Sciatic nerve (tissue), 2 donors: ENCODE results near the gene NADK2. TPM values are rescaled to one million over a fixed set of nuclear protein-coding genes. Genes with fewer than 3 reads are reported as not detected.

Experiments used
- ATAC-seq: fragments of 200-7000 bp; cut with Tn5 transposase; one replicate; pipeline ENCODE4 v1.9.1; 2020; ENCODE audit warnings: mild to moderate bottlenecking, moderate library complexity
- DNase-seq: peaks from one replicate; pipeline ENCODE4 v3.0.0-alpha.2; 2020; ENCODE audit warnings: low spot score
- intact Hi-C: fragments of 100-400 bp; cut with DNase I; formaldehyde crosslinking; loops from one replicate; pipeline ENCODE4 v1.14.2; 2022
- total RNA-seq: library from RNA; stranded (reverse); fragmentation: NEBNext Ultra II Directional; extraction: Animal tissue kit (Norgen Biotek cat#: 25700); gene quantifications from one replicate; pipeline ENCODE4 v1.2.1, GENCODE V29; 2021
- donor health status: DM: no; HTN: no; CAD: no.
- donor health status: DM: no; HTN: no; CAD: no.

Gene NADK2
- total RNA-seq, 1 donor from 2014 or later = 39.9 TPM

DNA sequence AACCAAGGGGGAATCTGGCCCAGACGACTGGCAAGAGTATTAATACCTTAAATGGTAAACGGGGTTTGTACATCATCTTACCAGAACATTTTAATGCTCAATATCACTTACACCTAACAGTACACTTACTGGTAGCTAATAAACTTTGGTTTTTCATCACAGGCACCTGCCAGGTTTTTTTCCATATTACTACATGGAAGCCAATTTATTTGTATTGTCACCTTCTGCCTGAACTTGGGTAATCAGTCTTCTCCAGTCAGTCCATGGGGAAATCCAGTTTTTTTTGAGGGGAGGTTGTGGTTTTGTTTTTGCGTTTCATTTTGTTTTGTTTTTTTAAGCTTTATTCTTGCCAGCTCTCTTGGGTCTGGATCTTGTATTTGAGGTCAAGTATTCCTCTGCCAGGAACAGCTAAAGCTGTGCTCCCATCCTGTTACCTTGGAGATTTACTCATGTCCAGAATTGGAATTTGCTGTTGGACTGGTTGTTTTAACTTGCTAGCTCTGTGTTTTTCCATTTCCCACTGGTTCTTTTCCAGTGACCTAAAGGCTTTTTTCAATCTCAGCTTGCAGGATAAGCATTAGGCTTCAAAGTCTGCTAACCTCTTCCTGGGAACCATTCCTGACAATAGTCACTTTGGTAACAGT is 11.1 kb upstream of the NADK2 start:
- ATAC-seq = peak; percentile 93
- intact Hi-C loops = no loop called here

GRCh38 chr5:36251218-36251617 is 9.5 kb upstream of the NADK2 start:
- intact Hi-C loops = no loop called here
- ATAC-seq = no peak

More for the DNA sequence above, 11.1 kb upstream of the NADK2 start:
- DNase-seq = no peak

GRCh38 chr5:36250427-36250826 is 8.7 kb upstream of the NADK2 start:
- DNase-seq (no peak), ATAC-seq (no peak)
- intact Hi-C loops = no loop called here

More at GRCh38 chr5:36251218-36251617, 9.5 kb upstream of the NADK2 start:
- DNase-seq = no peak

- ATAC-seq (no peak), DNase-seq (no peak)
- intact Hi-C loops = no loop called here
Measured at GRCh38 chr5:36246036-36246800, 4.5 kb upstream of the NADK2 start.

GRCh38 chr5:36244076-36244475 is 2.4 kb upstream of the NADK2 start:
- intact Hi-C loops = no loop called here
- DNase-seq (no peak), ATAC-seq (no peak)

DNA sequence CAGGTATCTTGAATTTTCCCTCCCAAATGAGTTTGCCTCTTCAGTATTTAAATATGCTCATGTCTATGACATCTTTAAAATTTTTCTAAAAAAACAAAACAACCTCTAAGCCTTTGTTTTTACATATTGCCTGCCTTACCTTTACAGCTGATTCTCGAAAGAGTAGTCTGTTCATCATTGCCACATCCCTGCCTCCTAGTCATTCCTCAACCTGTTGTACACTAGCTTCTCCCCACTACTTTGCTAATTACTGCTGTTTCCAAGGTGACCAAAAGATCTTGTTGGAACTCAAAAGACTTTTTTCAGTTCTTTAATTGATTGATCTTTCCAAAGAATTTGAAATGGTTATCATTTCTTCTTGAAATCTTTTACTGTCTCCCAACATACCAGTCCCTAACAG is 1.9 kb upstream of the NADK2 start:
- intact Hi-C loops = no loop called here
- ATAC-seq = no peak
- no peak for DNase-seq

DNA sequence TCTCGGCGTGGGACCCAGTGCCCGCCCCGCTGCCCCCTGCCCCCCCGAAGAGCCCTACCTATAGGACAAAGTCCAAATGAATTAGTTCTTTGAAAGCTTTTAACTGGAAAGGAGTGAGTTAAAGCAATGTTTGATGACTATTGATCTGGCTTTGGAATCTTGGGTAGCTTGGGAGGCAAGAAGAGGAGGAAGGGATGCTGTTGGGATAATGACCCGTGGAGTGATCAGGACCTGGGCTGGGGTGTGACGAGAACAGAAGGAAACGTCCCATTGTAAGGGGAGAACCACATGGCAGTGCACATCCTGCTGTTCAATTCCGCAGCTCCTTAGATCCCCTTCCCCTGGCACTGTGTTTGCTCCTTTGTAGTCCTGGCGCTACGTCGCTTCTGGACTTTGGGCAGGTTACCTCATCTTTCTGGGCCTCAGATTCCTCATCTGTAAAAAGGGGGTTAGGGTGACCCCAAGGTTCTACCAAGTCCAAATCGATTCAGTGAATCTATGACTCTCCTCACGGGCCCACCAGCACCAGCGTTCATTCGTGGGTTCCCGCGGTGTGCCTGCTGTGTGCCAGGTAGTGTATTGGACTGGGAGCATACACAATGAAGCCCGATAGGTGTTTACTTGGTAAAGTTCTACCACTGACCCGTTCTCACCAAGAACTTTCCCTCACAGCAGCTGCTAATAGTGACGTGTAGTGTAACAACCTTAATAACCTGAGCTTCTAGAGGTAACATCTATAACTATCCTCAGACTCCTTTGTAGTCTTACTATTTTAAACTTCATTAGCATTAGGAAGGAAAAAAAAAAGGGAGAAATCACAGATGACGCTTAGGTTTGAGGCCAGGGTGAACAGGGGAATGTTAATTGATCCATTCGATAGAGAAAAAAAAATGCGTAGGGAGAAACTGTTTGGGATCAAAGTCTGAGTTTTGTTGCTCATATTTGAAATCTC is 1.1 kb upstream of the NADK2 start:
- peak; percentile 57 for DNase-seq
- intact Hi-C loops = no loop called here
- ATAC-seq = no peak

DNA sequence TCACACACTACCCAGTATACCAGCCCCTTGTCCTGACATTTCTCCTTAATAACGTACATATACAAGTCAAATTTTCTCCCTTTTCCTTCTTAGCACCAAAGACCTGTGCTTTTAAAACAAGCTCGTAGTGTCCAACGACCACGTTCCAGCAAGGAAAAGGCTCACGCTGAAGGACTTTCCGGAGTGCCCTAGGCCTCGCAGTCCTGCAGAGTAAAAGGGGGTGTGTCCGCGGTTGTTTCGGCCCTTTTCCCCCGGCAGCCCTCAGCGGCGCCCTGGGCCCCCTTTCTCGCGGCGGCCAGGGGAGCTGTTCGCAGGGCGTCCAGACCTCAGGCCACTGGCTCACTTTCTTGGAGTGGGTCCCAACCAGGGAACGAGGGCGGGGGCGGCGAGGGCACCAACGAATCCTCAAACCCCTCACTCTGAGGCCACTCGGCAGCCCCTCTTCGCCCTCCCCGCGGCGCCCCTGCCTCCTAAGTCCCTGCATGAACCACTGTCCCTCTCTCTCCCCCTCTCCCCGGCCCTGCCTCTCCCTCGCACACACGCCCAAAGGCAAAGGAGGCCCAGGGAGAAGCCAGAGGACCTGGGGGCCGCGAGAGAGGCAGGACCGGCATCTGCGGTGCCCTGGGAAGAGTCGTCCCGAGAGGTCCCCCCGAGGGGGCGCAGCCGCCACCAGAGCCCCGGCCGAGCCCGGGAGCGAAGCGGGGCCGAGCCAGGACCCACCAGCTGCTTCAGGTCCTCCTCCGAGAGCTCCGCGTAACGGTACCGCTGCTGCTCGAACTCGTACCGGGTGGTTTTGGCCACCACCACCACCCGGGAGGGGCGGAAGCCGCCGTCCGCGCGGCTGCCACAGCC is 720 bp downstream of the NADK2 start:
- DNase-seq (peak; percentile 82), ATAC-seq (peak; percentile 54)
- intact Hi-C loops = no loop called here

DNA sequence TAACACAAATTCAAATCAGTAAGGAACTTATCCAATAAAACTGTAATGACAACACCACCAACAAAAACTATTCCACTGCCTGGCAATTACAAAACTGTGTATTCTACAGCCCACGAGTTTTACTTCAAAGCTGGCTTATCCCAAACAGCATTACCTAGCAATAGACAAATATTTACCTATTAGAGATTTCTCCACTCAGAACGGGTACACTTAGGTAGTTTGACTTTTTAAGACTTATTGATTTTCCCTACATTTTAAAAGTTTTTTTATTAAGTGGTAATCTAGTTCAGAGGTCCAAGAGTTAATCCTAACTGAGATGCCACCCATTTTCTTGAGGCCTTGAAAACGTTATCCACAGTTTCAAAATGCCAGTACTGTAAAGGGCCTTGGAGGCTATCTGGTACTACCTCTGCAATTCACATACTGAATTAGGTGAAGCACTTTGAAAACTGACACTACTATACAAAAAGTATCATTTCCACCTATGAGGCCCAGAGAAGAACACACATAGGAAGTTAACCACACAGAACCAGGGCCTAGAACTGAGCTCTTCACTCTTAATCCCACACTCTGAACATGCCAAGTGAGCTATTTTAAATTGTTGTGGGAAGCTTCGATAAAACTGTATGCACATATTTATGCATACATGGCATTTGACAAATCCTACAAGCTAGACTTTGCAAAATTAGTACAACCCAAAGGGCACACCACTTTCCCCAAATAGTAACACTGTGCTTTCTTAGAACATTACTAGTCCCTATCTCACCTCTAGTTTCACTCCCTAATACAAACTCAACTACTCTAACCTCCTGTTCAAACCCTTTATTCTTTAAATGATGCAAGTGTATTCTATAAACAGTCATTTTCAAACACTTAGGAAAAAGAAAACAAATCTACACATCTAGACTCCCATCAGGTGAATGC is 2.1 kb downstream of the NADK2 start:
- no peak for DNase-seq
- intact Hi-C loops = no loop called here
- ATAC-seq = no peak

DNA sequence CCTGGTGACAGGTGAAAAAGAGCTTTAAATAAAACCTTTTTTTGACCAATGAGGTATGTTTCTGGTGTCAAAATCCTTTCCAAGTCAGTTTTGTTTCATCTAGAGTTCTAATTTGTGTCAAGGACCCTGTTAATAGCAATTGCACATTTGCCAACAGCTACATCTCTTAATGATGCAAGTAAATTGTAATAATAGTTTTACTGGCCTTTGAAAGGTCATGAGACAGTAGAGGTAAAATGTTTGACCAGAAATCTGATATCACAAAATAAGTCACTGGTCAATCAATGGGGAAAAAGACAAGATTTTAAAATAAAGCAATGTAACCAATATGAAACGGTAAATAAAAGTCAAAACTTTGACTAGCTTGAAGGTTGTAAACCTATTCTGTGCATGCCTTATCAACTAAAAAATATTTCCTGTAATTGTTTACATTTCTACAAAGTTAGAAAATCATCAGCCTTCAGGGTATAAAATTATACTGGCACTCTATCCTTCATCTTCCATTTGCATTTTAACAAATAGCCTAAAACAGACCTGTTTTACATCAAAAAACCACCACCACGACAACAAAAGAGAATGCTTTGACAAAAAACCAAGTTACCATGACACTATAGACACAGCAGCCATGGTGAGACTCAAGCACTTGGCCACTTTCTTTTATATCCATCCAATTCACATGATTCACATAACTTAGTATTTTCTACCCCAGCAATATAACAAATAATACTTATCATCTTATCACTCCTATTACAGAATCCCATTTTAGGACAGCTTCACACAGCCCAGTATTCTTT is 3.0 kb downstream of the NADK2 start:
- intact Hi-C loops = no loop called here

GRCh38 chr5:36237751-36238150 is 4.0 kb downstream of the NADK2 start:
- no peak for ATAC-seq
- no peak for DNase-seq
- intact Hi-C loops = no loop called here

More for the DNA sequence above, 3.0 kb downstream of the NADK2 start:
- DNase-seq = no peak
- no peak for ATAC-seq

DNA sequence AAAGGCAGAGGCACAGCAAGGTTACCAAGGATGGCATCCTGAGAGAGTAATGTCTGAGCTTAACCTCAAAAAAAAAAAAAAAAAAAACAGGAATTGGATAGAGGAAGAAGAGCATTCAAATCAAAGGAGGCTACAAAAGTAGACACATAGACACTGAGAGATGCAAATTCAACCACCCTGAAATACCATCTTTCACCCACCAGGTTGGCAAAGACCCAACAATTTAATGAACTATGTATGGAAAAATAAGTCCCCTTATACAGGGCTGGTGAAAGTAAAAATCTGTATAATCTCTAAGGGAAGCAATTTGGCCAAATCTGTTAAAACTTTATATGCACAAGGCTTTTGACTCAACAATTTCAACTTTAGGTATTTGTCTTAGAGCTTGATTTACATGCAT is 4.9 kb downstream of the NADK2 start:
- no peak for ATAC-seq
- DNase-seq = no peak
- intact Hi-C loops = no loop called here

- ATAC-seq = no peak
- intact Hi-C loops = no loop called here
Measured at GRCh38 chr5:36232533-36232932, 9.2 kb downstream of the NADK2 start.

GRCh38 chr5:36230151-36230790 is 11.5 kb downstream of the NADK2 start:
- ATAC-seq = no peak
- intact Hi-C loops = no loop called here

More at GRCh38 chr5:36232533-36232932, 9.2 kb downstream of the NADK2 start:
- no peak for DNase-seq

DNA sequence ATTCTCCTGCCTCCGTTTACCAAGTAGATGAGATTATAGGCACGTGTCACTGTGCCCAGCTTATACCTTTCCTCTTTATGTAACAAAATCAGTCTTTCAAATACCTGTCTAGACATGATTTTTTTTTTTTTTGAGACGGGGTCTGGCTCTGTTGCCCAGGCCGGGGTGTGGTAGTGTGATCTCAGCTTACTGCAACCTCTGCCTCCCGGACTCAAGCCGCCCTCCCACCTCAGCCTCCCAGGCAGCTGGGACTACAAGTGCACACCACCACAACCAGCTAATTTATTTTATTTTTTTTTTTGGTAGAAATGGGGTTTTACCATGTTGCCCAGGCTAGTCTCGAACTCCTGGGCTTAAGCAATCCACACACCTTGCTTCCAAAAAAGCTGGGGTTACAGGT is 13.2 kb downstream of the NADK2 start:
- ATAC-seq (no peak), DNase-seq (no peak)

More at GRCh38 chr5:36230151-36230790, 11.5 kb downstream of the NADK2 start:
- no peak for DNase-seq

DNA sequence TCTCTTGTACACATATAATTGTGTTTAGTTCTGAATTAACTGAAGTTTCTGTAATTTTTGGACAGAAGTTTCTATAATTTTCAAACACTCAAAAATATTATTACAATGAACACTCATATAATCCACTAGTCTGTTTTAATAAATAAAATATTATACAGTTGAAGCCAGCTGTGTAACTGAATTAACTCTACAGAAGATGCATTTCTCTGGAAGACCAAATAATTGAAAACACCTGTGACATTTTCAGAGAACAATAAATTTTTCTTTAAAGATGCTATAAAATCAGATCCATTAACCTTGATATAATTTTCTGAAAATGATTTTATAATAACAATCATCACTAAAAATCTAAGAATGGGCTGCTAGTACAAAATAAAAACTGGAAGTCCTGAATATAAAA is 14.7 kb downstream of the NADK2 start:
- intact Hi-C loops = no loop called here
- DNase-seq (no peak), ATAC-seq (no peak)

More for the DNA sequence above, 13.2 kb downstream of the NADK2 start:
- intact Hi-C loops = no loop called here
